Measurements from ENCODE around the gene CTF1.
"Not testable (repeated sequence)": the region's sequence is repeated elsewhere in the genome, so short reads cannot be mapped to it uniquely, and the experiment has no call there.

Gene CTF1

GRCh38 chr16:30924076-30924912 is 27.9 kb downstream of the CTF1 start:
- in situ Hi-C loops (cut with HindIII; ENCODE audit: low pct_ligation_motif_present, low pct_unique_long_range_greater_than_20kb, low sequenced_read_pairs) = no loop called here
- DNase-seq = no peak

- in situ Hi-C loops (cut with HindIII; ENCODE audit: low pct_ligation_motif_present, low pct_unique_long_range_greater_than_20kb, low sequenced_read_pairs) = no loop called here
These were observed 28.7 kb downstream of the CTF1 start for GRCh38 chr16:30924913-30925631.

GRCh38 chr16:30925632-30925987 is 29.2 kb downstream of the CTF1 start:
- no peak for DNase-seq
- in situ Hi-C loops (cut with HindIII; ENCODE audit: low pct_ligation_motif_present, low pct_unique_long_range_greater_than_20kb, low sequenced_read_pairs) = no loop called here

More at GRCh38 chr16:30924913-30925631, 28.7 kb downstream of the CTF1 start:
- DNase-seq = no peak

- in situ Hi-C loops (cut with HindIII; ENCODE audit: low pct_ligation_motif_present, low pct_unique_long_range_greater_than_20kb, low sequenced_read_pairs) = no loop called here
- no peak for DNase-seq
These were observed 29.8 kb downstream of the CTF1 start for GRCh38 chr16:30925995-30926811.

- in situ Hi-C loops (cut with HindIII; ENCODE audit: low pct_ligation_motif_present, low pct_unique_long_range_greater_than_20kb, low sequenced_read_pairs) = no loop called here
- no peak for DNase-seq
These were observed 30.7 kb downstream of the CTF1 start for GRCh38 chr16:30926937-30927788.

GRCh38 chr16:30927789-30928378 is 31.5 kb downstream of the CTF1 start:
- peak; percentile 71 for DNase-seq
- in situ Hi-C loops (cut with HindIII; ENCODE audit: low pct_ligation_motif_present, low pct_unique_long_range_greater_than_20kb, low sequenced_read_pairs) = no loop called here

GRCh38 chr16:30928390-30928789 is 32.0 kb downstream of the CTF1 start:
- in situ Hi-C loops (cut with HindIII; ENCODE audit: low pct_ligation_motif_present, low pct_unique_long_range_greater_than_20kb, low sequenced_read_pairs) = no loop called here
- DNase-seq = no peak

GRCh38 chr16:30929167-30929566 is 32.8 kb downstream of the CTF1 start:
- DNase-seq = no peak
- in situ Hi-C loops (cut with HindIII; ENCODE audit: low pct_ligation_motif_present, low pct_unique_long_range_greater_than_20kb, low sequenced_read_pairs) = no loop called here

GRCh38 chr16:30930160-30930571 is 33.8 kb downstream of the CTF1 start:
- in situ Hi-C loops (cut with HindIII; ENCODE audit: low pct_ligation_motif_present, low pct_unique_long_range_greater_than_20kb, low sequenced_read_pairs) = no loop called here
- no peak for DNase-seq

- in situ Hi-C loops (cut with HindIII; ENCODE audit: low pct_ligation_motif_present, low pct_unique_long_range_greater_than_20kb, low sequenced_read_pairs) = no loop called here
- no peak for DNase-seq
These were observed 34.7 kb downstream of the CTF1 start for GRCh38 chr16:30931068-30931650.

GRCh38 chr16:30934827-30935557 is 38.6 kb downstream of the CTF1 start:
- peak; percentile 62 for DNase-seq
- in situ Hi-C loops (cut with HindIII; ENCODE audit: low pct_ligation_motif_present, low pct_unique_long_range_greater_than_20kb, low sequenced_read_pairs) = no loop called here

GRCh38 chr16:30937692-30938091 is 41.3 kb downstream of the CTF1 start:
- in situ Hi-C loops (cut with HindIII; ENCODE audit: low pct_ligation_motif_present, low pct_unique_long_range_greater_than_20kb, low sequenced_read_pairs) = no loop called here
- no peak for DNase-seq

GRCh38 chr16:30939571-30939970 is 43.2 kb downstream of the CTF1 start:
- DNase-seq; in situ Hi-C loops (cut with HindIII; ENCODE audit: low pct_ligation_motif_present, low pct_unique_long_range_greater_than_20kb, low sequenced_read_pairs): not testable (repeated sequence)

GRCh38 chr16:30941600-30942425 is 45.4 kb downstream of the CTF1 start:
- DNase-seq = peak; percentile 83
- in situ Hi-C loops (cut with HindIII; ENCODE audit: low pct_ligation_motif_present, low pct_unique_long_range_greater_than_20kb, low sequenced_read_pairs) = no loop called here

- in situ Hi-C loops (cut with HindIII; ENCODE audit: low pct_ligation_motif_present, low pct_unique_long_range_greater_than_20kb, low sequenced_read_pairs) = no loop called here
- no peak for DNase-seq
These were observed 46.0 kb downstream of the CTF1 start for GRCh38 chr16:30942426-30942806.

- in situ Hi-C loops (cut with HindIII; ENCODE audit: low pct_ligation_motif_present, low pct_unique_long_range_greater_than_20kb, low sequenced_read_pairs) = no loop called here
- no peak for DNase-seq
These were observed 47.9 kb downstream of the CTF1 start for GRCh38 chr16:30944352-30944751.
